Measurements from ENCODE around the gene FAM222B. TPM values are rescaled to one million over a fixed set of nuclear protein-coding genes. Genes with fewer than 3 reads are reported as not detected.
A peak's percentile ranks its signal among the peaks of the same experiment; 100 is the strongest.

FAM222B gene
- total and polyA plus RNA-seq, 9 of the 15 experiments (the other 6 are each of a cell fraction or from before 2014, with no cell fraction given), result 4.0 to 34.6 (median 7.5) TPM

DNA sequence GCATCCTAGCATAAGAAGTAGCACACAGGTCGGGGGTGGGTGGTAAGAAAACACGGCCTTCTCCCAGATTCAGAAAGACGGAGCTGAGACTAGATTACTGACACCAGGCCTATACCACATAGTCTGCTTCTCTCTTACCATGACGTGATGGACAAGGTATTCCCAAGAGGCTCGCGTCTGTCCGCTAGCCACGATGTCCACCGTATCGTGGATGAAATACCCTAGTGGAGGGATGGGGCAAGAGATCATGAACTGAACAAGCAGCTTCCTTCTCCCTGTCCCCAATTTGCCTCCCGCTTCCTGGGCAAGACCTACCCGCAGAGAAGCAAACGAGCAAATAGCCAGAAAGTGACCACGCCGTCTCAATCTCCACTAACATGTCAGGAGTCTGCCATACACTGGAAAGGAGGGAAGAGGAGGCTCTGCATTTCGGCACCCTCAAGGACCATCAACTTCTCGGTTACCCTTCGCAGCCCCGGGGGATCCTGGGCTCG, 117.4 kb downstream of the FAM222B start (continued):
- TF ChIP-seq MTA2 (IDR thresholded peaks at IDR 0.05; ENCODE audit: low read depth), result no peak
- TF ChIP-seq YY1 (IDR thresholded peaks at IDR 0.05; ENCODE audit: borderline replicate concordance in 1 of 3, control insufficient read depth in 1 of 3, extremely low read depth in 1 of 3, insufficient read depth in 3 of 3, insufficient read length in 1 of 3, insufficient replicate concordance in 2 of 3, low read depth in 1 of 3, low read length in 2 of 3), result no peak
- TF ChIP-seq SLC30A9 (CRISPR knock-in tag; IDR thresholded peaks at IDR 0.05), result no peak
- no peak for TF ChIP-seq TAF1 (IDR thresholded peaks at IDR 0.05; ENCODE audit: control insufficient read depth, extremely low read depth, insufficient read depth, low read length, severe bottlenecking)
- TF ChIP-seq U2AF2 (optimal IDR thresholded peaks at IDR 0.05; ENCODE audit: low read depth, low read length), result no peak
- no peak for TF ChIP-seq LARP7 (IDR thresholded peaks at IDR 0.05)
- no peak for TF ChIP-seq GATAD2A (IDR thresholded peaks at IDR 0.05)
- TF ChIP-seq FOXA1 (IDR thresholded peaks at IDR 0.05; ENCODE audit: borderline replicate concordance), result no peak
- TF ChIP-seq GATA2 (CRISPR knock-in tag; IDR thresholded peaks at IDR 0.05), result no peak
- TF ChIP-seq KAT7 (CRISPR knock-in tag; IDR thresholded peaks at IDR 0.05; ENCODE audit: borderline replicate concordance), result peak; percentile 95; the same call in 1 of the 2 replicates
- TF ChIP-seq EZH2 (IDR thresholded peaks at IDR 0.05; ENCODE audit: borderline replicate concordance, low read depth, low read length), result no peak
- TF ChIP-seq ZNF778 (CRISPR knock-in tag; IDR thresholded peaks at IDR 0.05), result no peak
- TF ChIP-seq, protein P1, sequence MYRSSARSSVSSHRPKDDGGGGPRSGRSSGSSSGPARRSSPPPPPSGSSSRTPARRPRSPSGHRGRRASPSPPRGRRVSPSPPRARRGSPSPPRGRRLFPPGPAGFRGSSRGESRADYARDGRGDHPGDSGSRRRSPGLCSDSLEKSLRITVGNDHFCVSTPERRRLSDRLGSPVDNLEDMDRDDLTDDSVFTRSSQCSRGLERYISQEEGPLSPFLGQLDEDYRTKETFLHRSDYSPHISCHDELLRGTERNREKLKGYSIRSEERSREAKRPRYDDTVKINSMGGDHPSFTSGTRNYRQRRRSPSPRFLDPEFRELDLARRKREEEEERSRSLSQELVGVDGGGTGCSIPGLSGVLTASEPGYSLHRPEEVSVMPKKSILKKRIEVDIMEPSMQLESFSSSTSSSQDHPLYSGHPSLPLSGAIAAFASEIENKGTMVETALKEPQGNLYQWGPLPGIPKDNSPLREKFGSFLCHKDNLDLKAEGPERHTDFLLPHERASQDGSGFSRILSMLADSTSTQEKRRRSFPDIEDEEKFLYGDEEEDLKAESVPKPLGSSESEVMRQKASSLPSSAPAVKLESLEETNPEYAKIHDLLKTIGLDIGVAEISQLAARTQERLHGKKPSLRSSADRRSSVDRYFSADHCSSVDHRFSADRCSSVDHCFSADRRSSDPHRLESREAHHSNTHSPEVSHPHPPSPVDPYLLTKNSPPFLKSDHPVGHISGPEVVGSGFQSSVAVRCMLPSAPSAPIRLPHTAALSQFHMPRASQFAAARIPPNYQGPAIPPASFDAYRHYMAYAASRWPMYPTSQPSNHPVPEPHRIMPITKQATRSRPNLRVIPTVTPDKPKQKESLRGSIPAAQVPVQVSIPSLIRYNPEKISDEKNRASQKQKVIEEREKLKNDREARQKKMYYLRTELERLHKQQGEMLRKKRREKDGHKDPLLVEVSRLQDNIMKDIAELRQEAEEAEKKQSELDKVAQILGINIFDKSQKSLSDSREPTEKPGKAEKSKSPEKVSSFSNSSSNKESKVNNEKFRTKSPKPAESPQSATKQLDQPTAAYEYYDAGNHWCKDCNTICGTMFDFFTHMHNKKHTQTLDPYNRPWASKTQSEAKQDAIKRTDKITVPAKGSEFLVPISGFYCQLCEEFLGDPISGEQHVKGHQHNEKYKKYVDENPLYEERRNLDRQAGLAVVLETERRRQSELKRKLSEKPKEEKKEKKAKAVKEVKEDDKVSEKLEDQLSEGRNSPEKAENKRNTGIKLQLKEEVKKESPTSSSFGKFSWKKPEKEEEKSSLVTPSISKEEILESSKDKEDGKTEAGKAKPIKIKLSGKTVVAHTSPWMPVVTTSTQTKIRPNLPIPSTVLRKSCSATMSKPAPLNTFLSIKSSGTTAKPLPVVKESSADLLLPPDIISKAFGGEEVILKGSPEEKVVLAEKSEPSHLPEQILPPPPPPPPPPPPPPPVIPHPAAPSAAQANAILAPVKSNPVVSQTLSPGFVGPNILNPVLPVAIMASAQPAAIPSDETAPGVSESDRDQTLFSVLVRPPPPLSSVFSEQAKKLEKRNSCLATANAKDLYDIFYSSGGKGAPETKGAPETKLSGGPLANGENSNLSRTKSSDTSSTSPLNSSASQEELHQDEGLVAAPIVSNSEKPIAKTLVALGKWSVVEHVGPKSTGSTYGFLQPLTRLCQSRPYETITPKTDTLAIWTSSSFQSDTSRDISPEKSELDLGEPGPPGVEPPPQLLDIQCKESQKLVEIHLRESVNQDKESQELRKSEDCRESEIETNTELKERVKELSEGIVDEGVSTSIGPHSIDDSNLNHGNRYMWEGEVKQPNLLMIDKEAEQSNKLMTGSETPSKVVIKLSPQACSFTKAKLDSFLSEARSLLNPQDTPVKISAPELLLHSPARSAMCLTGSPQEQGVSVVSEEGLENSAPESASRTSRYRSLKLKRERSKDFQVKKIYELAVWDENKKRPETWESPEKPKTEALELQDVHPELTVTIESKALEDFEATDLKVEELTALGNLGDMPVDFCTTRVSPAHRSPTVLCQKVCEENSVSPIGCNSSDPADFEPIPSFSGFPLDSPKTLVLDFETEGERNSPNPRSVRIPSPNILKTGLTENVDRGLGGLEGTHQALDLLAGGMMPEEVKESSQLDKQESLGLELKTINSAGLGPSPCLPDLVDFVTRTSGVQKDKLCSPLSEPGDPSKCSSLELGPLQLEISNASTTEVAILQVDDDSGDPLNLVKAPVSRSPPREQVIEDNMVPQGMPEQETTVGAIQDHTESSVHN (IDR thresholded peaks at IDR 0.05; ENCODE audit: borderline replicate concordance in 1 of 2, low read depth in 1 of 2), result no peak
- TF ChIP-seq, protein P2, sequence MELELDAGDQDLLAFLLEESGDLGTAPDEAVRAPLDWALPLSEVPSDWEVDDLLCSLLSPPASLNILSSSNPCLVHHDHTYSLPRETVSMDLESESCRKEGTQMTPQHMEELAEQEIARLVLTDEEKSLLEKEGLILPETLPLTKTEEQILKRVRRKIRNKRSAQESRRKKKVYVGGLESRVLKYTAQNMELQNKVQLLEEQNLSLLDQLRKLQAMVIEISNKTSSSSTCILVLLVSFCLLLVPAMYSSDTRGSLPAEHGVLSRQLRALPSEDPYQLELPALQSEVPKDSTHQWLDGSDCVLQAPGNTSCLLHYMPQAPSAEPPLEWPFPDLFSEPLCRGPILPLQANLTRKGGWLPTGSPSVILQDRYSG (tag; conservative IDR thresholded peaks at IDR 0.05; ENCODE audit: low read depth), result no peak
- TF ChIP-seq ETV6 (IDR thresholded peaks at IDR 0.05; ENCODE audit: borderline replicate concordance in 1 of 2, low read depth in 2 of 2, low read length in 1 of 2), result no peak; a peak in 1 of 4 replicates
- no peak for TF ChIP-seq ETV6 (CRISPR knock-in tag; IDR thresholded peaks at IDR 0.05; ENCODE audit: borderline replicate concordance)
- TF ChIP-seq POLR3G (IDR thresholded peaks at IDR 0.05; ENCODE audit: extremely low read depth, insufficient read length, insufficient replicate concordance), result no peak
- TF ChIP-seq, protein P3, sequence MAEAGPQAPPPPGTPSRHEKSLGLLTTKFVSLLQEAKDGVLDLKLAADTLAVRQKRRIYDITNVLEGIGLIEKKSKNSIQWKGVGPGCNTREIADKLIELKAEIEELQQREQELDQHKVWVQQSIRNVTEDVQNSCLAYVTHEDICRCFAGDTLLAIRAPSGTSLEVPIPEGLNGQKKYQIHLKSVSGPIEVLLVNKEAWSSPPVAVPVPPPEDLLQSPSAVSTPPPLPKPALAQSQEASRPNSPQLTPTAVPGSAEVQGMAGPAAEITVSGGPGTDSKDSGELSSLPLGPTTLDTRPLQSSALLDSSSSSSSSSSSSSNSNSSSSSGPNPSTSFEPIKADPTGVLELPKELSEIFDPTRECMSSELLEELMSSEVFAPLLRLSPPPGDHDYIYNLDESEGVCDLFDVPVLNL (CRISPR knock-in tag; IDR thresholded peaks at IDR 0.05; ENCODE audit: low read depth), result no peak

Measured in K562 (cell line).